LNCaP clone FGC (cell line): ENCODE measurements around the gene IQSEC1.
A peak's percentile ranks its signal among the peaks of the same experiment; 100 is the strongest.

Experiments
- DNase-seq: peaks from one replicate; pipeline ENCODE4 v3.0.0-alpha.2; 2011; ENCODE audit warnings: low read depth
- H3K4me3 ChIP-seq: 2 replicates; pipeline ENCODE4 v1.5.1; 2011; ENCODE audit warnings: mild to moderate bottlenecking, low read depth, low read length, control low read depth
- TF ChIP-seq, protein P1 (sequence below): IDR thresholded peaks from 2 replicates; pipeline ENCODE4 v1.5.1; 2012; ENCODE audit warnings: mild to moderate bottlenecking; ENCODE audit not compliant: control insufficient read depth, insufficient read depth; ENCODE audit errors: extremely low read depth

The IQSEC1 gene

DNA sequence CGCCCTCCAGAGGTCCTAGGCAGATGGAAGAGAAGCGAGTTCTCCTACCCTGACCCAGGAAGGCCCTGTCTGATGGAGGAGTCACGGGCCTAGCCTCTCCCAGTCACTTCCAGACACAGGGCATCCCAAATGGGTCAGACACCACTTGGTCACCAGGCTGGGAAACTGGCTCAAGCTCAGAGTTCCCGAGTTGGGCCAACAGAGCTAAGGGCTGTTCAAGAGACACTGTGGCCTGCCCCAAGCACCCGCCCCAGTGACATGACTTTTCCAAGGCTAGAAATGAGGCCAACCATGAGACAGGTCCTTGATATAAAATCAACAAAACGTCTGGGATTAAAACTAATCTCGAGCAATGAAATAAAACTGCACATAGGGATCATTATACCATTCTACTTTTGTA, 113.8 kb downstream of the IQSEC1 start:
- no peak overlapping the region for H3K4me3 ChIP-seq
- DNase-seq, result no peak
- TF ChIP-seq, protein P1, sequence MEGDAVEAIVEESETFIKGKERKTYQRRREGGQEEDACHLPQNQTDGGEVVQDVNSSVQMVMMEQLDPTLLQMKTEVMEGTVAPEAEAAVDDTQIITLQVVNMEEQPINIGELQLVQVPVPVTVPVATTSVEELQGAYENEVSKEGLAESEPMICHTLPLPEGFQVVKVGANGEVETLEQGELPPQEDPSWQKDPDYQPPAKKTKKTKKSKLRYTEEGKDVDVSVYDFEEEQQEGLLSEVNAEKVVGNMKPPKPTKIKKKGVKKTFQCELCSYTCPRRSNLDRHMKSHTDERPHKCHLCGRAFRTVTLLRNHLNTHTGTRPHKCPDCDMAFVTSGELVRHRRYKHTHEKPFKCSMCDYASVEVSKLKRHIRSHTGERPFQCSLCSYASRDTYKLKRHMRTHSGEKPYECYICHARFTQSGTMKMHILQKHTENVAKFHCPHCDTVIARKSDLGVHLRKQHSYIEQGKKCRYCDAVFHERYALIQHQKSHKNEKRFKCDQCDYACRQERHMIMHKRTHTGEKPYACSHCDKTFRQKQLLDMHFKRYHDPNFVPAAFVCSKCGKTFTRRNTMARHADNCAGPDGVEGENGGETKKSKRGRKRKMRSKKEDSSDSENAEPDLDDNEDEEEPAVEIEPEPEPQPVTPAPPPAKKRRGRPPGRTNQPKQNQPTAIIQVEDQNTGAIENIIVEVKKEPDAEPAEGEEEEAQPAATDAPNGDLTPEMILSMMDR, result no peak

DNA sequence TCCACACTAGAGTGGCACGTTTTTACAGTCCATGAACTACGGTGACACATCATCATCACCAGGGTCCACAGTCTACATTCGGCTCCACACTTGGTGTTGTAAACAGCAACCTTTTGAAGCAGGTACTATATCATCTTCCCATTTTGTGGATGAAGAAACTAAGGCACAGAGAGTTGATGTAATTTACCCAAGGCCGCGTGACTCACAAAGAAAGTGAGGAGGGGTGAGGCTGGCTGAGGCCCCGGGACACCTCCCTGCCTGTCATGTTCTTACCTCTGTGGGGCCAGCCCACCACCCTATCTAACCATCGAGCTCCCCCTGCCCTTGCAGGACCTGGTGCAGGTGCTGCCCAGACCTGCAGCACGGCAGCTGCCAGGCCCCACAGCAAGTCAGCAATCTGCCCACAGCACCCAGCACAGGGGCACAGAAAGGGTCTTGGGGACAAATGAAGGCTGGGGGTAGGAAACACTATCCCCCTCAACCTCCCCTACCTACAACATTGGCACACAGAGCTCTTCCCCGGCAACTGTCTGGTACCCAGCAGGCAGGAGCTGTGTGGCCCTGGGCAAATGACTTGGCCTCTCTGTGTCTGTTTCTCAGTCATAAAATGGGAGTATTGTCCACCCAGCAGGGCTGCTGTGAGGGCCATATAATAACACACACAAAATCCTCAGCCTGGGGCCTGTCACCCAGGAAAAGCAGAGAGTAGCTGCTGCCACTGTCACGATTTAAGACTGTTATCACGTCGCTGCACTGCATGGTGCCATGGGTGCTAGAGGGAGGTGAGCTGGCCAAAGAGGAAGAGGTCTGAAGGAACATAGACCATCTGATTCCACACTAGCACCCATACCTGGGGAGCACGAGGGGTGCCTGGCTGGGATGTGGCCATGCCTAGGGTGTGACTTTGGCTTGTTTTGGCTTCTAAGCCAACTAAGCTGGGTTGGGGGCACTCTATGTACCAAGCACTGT, 115.1 kb downstream of the IQSEC1 start:
- no peak overlapping the region for H3K4me3 ChIP-seq
- TF ChIP-seq, protein P1, result no peak
- no peak for DNase-seq

GRCh38 chr3:12957339-12957738, 115.9 kb downstream of the IQSEC1 start:
- H3K4me3 ChIP-seq, result no peak overlapping the region
- TF ChIP-seq, protein P1, result no peak
- no peak for DNase-seq

DNA sequence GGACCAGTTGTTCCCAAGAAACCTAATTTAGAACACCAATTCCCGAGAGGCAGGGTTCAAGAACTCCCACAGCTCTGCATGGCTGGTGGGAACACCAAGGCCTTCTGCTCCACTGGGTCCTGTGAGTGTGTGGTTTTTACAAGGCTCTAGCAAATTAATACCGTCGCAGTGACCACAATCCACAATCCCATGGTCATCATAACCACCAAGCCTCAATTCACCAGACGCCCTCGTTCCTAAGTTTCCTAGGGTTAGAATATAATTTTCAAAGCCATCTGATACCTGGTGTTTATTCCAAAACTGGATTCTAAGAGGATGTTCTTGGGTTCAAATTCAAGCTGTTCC, 116.9 kb downstream of the IQSEC1 start:
- TF ChIP-seq, protein P1, result no peak

DNA sequence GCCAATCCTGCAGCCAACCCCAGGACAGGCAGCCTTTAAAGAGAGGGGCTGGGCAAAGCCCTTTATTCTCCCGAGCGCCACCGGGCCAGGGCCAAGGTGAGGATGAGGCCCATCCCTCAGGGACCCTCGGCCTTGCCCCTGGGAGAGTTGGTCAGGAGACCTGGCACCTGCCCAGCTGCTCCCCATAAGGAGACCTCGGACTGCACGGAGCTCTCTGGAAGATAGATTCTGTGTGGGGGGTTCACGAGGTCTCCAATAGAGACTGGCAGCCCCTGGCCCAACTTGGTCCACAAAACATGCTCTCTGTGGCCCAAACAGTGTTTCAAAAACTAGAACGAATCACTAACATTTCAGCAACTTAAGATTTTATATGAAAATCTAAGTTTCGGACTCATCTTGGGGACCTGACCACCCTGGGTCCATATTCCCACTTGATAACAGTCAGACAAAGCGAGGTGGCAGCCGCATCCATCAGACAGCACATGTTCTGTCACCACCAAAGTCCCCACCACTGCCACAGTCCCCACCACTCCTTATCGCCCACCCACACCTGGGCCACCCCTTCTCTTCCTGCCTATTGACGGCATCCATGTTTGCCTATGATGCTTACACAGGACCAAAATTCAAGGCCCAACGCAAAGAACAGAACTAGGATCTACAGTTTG, 117.4 kb downstream of the IQSEC1 start:
- TF ChIP-seq, protein P1, result no peak
- no peak overlapping the region for H3K4me3 ChIP-seq
- no peak for DNase-seq

More for the DNA sequence above, 116.9 kb downstream of the IQSEC1 start:
- H3K4me3 ChIP-seq, result no peak overlapping the region
- no peak for DNase-seq

DNA sequence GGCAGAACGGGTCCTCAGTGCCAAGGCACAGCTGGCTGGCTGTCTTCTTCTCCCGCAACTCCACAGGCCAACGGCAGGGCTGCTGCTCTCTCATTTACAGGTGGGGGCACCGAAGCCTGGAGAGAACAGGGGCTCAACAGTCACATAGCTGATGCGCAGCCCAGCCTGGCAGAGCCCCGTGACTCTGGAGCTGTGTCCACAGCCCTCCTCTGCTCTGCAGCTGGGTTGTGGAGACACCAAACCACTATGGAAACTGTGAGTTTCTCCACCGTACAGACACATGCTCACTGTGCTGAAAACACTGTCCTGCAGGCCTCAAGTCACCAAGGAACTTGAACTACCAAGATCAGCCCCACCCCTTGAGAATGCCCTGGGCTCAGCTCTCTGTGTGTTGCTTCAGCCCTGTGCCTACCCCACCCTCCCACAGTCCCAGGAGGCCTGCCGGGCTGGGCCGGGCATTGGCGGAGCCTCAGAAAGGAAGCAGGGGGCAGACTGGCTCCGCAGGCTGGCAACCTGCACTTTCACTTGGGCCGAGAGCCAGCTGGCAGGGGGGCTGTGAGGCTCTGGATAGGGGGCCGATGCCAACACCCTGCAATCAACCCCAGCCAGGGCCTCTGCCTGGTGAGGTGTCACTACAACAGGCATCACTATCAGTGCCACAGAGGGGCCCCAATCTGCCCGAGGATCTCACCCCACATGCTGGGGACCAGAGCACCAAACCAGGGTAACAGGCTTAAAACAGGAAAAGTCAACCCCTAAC, 118.2 kb downstream of the IQSEC1 start:
- peak; percentile 17 for DNase-seq
- H3K4me3 ChIP-seq, result no peak overlapping the region
- TF ChIP-seq, protein P1, result no peak
